HG03457 (cell line): ENCODE results near the gene CSNK1G1.
"Not testable (repeated sequence)": the region's sequence is repeated elsewhere in the genome, so short reads cannot be mapped to it uniquely, and the experiment has no call there.

ENCODE experiments used
- ATAC-seq: cut with Tn5 transposase; IDR thresholded peaks from one replicate; pipeline ENCODE4 v1.9.1; 2021; ENCODE audit warnings: moderate number of reproducible peaks; ENCODE audit not compliant: unreplicated experiment

Gene CSNK1G1

DNA sequence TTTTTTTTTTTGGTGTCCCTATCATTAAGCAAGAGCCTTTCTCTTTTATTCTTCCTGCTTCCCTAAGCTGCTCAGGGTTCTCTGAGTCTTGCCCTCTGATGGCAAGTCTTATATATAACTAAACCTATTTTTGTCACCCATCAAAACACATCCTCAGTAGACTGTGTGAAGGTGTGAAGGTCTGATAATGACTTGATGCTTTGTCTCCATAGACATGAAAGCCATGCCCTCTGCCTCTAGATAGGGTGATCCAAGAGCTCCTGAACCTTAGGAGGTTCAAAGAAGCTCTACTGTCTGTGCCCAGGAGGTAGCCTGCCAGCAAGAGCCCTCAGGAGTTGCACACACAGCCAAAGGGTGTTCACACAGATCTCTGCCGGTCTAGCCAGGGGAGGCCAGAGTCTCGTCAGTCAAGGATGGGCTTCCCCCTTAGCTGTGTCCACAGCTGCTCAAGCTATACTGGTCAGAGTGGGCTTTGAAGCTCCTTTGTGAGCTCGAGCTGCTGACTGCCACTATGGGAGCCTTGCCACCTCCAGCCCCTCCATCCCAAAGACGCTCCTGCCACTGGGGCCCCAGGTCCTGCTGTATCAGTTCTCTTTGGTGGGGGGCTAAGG is 217.5 kb downstream of the CSNK1G1 start:
- no peak for ATAC-seq

DNA sequence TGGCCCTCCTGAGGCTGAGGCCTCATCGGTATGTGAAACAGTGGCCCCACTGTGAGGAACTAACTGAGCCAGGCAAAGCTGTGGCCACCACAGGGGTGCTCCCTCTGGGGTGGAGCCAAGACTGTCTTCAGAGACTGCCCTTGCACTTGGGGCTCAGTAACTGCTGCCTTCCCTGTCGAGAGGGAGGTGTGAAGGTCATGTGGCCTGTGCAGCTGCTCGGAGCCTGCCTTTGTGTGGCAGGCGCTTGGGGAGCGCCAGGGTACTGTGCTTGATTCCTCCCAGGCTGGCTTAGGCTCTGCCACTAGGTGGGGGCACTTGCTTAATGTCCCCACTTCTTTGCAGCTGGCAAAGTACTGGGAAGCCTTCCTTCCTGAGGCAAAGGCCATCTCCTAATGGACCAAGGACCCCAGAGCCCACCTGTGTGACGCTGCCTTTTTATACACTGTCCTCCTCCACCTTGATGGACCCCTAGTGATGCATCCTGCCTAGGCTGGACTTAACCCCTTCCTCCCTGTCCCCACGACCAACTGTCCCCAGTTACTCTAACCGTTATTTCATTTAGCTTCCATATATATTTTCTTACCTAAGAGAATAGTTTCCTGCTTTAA is 218.6 kb downstream of the CSNK1G1 start:
- no peak for ATAC-seq

DNA sequence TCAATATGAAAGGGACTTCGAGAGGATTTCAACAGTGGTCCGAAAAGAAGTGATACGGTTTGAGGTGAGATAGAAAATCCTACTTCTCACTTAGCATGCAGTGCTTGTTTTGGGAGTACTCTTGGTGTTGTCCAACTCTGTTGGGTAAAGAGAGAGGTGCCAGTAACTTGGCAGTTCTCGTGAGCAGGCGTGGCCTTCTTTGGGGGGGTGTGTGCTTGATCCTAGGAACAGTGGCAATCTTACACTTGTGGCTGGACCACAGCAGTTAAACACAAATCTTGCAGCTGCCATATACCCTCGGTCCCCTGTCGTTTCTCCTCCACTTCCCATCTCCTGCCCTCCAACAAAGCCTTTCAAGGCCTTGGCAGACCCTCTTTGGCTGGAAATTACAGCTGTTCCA is 219.6 kb downstream of the CSNK1G1 start:
- no peak for ATAC-seq

DNA sequence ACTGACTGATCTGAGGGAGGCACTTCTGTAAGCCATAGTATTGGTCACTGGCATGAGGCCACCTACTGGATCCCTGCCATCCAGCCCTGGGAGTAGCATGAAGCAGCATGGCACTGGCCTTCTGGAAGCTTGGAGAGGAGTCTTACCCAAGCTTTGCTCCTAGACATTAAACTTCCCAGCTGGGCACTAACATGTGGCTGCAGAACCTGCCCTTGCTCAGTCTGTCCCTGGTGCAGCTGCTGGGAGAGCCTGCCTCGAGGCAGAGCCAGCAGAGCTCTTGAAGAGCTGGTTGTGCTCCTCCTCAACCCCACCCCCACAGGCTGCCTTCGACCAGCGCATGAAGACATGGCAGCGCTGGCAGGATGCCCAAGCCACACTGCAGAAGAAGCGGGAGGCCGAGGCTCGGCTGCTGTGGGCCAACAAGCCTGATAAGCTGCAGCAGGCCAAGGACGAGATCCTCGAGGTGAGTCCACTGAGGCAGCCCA is 221.6 kb downstream of the CSNK1G1 start:
- no peak for ATAC-seq

DNA sequence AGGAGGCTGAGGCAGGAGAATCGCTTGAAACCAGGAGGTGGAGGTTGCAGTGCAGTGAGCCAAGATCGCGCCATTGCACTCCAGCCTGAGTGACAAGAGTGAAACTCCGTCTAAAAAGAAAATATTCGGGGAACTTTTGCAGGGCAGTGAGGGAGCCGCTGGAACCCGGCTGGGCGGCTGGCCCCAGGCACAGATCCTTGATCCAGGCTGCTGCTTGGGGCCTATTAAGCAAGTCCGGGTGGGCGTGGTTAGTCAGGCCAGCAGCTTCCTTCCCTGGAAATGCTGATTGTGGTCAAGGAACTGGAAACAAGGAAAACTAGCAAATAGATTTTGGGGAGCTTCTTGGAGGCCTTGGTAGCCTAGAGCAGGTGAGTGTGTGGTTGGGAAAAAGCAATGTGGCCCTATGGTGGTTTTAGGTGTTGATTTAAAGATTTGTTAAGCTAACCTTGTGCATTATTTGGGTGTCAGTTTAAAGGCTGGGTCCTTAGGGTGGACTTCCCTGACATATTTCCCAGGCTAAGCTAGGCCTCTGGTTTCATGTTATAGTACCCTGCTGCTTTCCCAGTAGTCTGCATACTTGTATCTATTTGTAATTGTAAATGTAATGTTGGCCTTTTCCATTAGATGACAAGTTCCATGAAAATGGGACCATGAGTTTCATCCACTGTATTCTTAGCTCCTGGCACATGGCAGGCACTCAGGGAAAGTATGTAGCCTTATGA is 222.2 kb downstream of the CSNK1G1 start:
- no peak for ATAC-seq

DNA sequence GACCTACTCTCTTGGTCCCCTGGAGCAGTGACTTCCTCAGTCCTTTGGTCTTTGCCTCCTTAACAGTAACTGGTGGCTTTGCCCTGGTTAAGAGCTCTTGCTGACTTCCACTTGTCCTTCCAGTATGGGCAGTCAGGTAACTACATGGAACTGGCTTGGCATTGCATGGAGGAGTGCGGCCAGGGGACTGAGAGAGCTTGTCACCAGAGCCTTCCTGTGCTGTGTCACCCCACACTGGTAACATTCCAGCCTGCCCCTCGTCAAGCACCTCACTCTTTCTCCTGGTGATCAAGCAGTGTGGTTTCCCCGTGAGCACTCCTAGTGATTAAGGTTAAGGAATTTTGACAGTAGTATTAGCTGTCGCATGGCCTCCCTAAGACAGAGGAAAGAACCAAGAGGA is 223.8 kb downstream of the CSNK1G1 start:
- ATAC-seq: no peak

DNA sequence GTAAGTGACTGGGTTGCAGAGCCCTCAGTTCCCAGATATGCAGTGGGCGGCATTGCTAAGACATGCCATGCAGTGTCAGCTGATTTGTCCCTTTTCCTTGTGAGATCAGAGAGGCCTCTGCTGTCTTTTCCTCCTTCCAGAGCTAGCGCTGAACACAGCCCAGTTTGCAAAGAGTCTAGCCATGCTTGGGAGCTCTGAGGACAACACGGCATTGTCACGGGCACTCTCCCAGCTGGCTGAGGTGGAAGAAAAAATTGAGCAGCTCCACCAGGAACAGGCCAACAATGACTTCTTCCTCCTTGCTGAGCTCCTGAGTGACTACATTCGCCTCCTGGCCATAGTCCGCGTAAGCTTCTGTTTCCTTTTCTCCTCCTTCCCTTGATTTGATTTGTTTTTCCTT is 224.4 kb downstream of the CSNK1G1 start:
- ATAC-seq: no peak

DNA sequence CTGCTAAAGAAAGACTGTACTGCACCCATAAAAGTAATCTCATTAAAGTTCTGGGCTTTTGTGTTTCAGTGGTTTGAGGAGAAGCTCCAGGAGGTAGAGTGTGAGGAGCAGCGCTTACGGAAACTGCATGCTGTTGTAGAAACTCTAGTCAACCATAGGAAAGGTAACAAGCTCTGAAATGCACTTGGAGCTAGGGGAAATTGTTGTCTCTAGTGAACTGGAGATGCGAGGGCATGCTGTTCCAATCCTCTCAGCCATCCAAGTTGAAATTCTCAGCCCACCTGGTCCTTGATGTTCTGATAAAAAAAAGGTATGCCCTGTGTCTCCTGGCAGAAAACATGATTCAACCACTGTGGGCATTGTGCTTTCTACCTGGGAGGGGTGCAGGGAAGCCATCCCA is 225.8 kb downstream of the CSNK1G1 start:
- ATAC-seq: no peak

DNA sequence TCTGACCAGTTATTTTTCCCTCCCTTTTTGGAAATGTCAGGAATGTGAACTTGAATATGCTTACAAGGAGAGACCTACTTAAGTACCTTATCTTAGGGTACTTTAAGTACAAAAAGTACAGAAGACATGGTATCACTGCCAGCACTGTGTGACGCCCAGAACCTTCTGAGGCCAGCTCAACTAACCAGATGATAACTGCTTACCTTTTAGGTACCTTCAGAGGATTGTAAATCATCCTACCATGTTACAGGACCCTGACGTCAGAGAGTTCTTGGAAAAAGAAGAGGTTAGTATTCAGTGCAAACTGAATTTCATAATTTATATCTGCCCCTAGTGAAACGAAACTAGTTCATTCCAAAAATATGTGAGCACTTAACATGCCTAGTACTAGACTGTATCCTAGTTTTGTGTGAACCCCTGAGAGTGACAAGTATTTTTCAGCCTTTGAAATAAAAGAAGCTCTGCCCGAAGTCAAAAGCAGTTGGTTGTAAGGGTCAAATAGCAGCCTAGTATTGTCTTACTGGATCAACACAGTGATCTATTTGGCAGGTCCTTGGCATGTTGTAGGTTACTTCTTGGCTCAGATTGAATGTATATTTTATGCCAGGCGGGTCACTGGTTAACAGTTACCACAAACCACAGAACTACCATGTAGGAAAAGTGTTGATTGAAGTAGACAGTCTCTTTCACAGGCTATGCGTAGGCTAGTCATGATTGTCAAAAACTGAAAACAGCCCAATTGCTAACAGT is 228.3 kb downstream of the CSNK1G1 start:
- no peak for ATAC-seq

DNA sequence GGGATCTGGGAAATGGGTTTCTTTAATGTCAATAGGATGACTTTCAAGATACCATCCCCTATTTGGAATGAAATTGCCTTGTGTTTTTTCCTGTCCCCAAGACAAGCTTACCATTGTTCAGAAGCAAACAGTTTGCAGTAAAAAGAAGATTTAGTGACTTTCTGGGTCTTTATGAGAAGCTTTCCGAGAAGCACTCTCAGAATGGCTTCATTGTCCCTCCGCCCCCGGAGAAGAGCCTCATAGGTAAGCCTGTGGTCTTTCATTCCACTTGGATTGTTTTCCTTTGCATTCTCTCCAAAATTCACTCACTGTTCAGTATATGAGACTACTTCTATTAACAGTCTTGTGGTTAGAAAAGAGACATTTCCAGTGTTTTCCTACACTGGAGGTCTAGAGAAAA is 230.0 kb downstream of the CSNK1G1 start:
- no peak for ATAC-seq

DNA sequence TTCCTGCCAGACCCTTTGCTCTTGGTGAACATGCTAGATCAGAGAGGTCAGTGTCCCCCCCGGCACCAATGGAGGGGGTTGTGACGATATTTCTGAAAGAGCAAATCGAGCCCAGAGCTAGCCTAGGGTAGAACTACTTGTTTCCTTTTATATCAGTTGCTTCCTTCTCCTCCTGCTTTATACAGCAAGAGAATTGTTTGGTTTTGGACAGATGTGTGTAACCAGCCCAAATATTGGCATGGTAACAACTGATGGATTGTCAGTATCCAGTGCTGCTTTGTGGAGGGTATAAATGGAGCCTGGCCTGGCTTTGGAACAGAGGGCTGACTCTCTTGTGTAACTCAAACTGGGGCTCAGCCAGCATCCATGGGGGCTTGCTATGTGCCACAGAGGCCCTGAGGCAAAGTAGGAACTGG is 233.0 kb downstream of the CSNK1G1 start:
- no peak for ATAC-seq

DNA sequence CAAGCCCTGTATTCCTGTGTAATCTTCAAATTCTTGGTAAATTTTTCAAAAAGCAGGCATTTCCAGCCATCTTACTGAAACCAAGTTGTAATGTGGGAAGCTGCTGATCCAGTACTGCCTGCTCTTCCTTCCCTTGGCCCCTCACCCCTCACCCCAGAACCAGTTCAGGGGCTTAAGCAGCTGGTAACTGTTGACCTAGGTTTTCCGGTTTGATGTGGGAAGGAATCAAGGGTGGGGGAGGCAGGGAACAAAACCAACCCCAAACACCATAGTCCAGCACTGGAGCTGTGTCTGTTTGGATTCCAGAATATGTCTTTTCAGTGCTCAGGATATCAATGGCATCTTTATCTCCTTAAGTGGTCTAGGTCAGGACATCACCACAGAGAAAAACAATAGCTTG is 233.5 kb downstream of the CSNK1G1 start:
- ATAC-seq: no peak

DNA sequence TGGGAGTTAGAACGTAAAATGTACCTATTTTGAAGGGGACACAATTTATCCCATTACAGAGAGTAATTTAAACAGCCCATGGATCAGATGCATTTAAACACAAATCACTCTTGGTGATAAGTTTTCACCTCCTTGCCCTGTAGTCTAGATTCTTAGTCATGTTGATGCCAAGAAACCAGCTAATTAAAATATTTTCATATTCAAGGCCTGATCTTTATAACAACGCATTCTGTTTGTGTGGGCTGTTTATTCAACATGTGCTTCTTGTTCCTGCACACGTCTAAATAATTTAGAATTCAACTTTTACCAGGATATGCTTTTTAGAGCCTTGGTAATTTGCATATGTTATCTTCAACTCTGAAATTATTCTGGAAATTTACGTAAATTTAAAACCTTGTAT is 234.4 kb downstream of the CSNK1G1 start:
- no peak for ATAC-seq

DNA sequence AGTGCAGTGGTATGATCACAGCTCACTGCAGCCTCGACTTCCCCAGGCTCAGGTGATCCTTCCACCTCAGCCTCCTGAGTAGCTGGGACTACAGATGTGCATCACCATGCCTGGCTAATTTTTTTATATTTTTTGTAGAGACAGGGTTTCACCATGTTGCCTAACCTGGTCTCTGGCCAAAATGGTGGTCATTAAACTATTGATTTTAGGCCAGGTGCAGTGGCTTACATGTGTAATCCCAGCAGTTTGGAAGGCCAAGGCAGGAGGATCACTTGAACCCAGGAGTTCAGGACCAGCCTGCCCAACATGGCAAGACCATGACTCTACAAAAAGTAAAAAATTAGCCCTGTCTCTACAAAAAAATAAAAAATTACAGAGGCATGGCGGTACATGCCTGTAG is 235.7 kb downstream of the CSNK1G1 start:
- not testable (repeated sequence) for ATAC-seq

DNA sequence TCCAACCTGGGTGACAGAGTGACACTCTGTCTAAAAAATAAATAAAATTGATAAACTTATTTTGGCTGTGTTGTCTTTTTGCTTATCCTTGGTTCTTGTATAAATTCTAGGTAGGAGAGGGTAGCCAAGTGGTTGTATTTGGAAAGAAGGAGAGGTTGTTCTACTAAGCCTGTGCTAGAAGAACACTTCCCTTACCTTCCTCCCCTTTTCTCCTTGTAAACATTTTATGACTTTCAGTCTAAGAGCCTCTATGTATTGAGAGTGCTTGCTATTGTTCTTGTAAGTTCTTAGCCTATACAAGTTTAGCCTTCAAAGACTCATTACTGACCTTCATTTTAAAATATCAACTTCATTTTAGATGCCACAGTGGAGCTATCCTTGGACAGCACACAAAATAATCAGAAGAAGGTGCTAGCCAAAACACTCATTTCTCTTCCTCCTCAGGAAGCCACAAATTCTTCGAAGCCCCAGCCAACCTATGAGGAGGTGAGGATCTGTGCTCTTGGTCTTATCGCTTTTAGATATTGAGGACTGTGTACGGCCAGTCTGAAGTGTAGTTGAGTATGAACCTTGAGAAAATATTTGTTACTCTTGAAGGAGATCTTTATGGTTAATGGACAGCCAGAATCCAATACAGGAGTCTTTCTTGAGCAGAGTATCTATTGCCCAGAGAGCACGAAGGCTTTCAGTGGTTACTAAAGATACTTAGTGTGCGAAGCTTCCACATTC is 238.1 kb downstream of the CSNK1G1 start:
- no peak for ATAC-seq
